GM18502 (cell line): ENCODE results near the gene NACC2.
"Not testable (repeated sequence)": the region's sequence is repeated elsewhere in the genome, so short reads cannot be mapped to it uniquely, and the experiment has no call there.

ENCODE experiments used
- ATAC-seq: cut with Tn5 transposase; IDR thresholded peaks from one replicate; pipeline ENCODE4 v1.9.1; 2021; ENCODE audit warnings: mild to moderate bottlenecking; ENCODE audit not compliant: unreplicated experiment, poor library complexity

Gene NACC2

GRCh38 chr9:136112541-136112940 lies 17.5 kb upstream of the NACC2 start:
- no peak for ATAC-seq

GRCh38 chr9:136111910-136112309 lies 16.8 kb upstream of the NACC2 start:
- ATAC-seq, result no peak

GRCh38 chr9:136111190-136111589 lies 16.1 kb upstream of the NACC2 start:
- ATAC-seq, result no peak

GRCh38 chr9:136110082-136111061 lies 15.3 kb upstream of the NACC2 start:
- peak; percentile 3 for ATAC-seq

- peak; percentile 71 for ATAC-seq
Measured at GRCh38 chr9:136109351-136110081, 14.4 kb upstream of the NACC2 start.

- ATAC-seq, result no peak
Measured at GRCh38 chr9:136108648-136109266, 13.7 kb upstream of the NACC2 start.

- ATAC-seq, result no peak
Measured at GRCh38 chr9:136107953-136108647, 13.0 kb upstream of the NACC2 start.

- no peak for ATAC-seq
Measured at GRCh38 chr9:136107155-136107952, 12.3 kb upstream of the NACC2 start.

- ATAC-seq, result no peak
Measured at GRCh38 chr9:136105398-136106135, 10.5 kb upstream of the NACC2 start.

GRCh38 chr9:136104916-136105315 lies 9.8 kb upstream of the NACC2 start:
- no peak for ATAC-seq

- ATAC-seq, result no peak
Measured at GRCh38 chr9:136104488-136104800, 9.4 kb upstream of the NACC2 start.

GRCh38 chr9:136103651-136104487 lies 8.8 kb upstream of the NACC2 start:
- no peak for ATAC-seq

GRCh38 chr9:136101615-136102074 lies 6.6 kb upstream of the NACC2 start:
- ATAC-seq, result not testable (repeated sequence)

GRCh38 chr9:136100700-136101614 lies 5.9 kb upstream of the NACC2 start:
- ATAC-seq, result no peak

GRCh38 chr9:136099542-136099941 lies 4.5 kb upstream of the NACC2 start:
- ATAC-seq, result no peak

- no peak for ATAC-seq
Measured at GRCh38 chr9:136098844-136099243, 3.8 kb upstream of the NACC2 start.

GRCh38 chr9:136098210-136098609 lies 3.1 kb upstream of the NACC2 start:
- no peak for ATAC-seq
